Tibial artery (tissue), 4 donors: ENCODE measurements around the gene KCTD19.

Source experiments
- DNase-seq, 2 donors: peaks; one replicate each; pipeline ENCODE4 v3.0.0-alpha.2; 2019
- H3K27ac ChIP-seq, 2 donors: fragments of 200-600 bp; sonication (generic) in 1 of 2; 1 replicate in 1 of 2; 2 replicates in 1 of 2; pipeline ENCODE4 v1.5.1; 2018 to 2019; ENCODE audit warnings: mild to moderate bottlenecking in 1 of 2
- H3K27me3 ChIP-seq, 2 donors: fragments of 200-600 bp; sonication (generic) in 1 of 2; one replicate each; pipeline versions ENCODE4 v1.5.1 to v1.6.0; 2016 to 2019
- H3K36me3 ChIP-seq, 3 donors: fragments of 200-600 bp; sonication (generic) in 2 of 3; one replicate each; pipeline ENCODE4 v1.5.1; 2016 to 2019; ENCODE audit warnings: mild to moderate bottlenecking in 2 of 3
- H3K4me1 ChIP-seq, 4 donors: fragments of 200-600 bp; sonication (generic) in 2 of 4; 1 replicate in 3 of 4; 2 replicates in 1 of 4; pipeline ENCODE4 v1.5.1; 2016 to 2019
- H3K4me3 ChIP-seq, 2 donors: fragments of 200-600 bp; sonication (generic) in 1 of 2; 1 replicate in 1 of 2; 2 replicates in 1 of 2; pipeline ENCODE4 v1.5.1; 2018 to 2019; ENCODE audit warnings: mild to moderate bottlenecking in 2 of 2
- H3K9me3 ChIP-seq, 3 donors: fragments of 200-600 bp; sonication (generic) in 1 of 3; one replicate each; pipeline ENCODE4 v1.5.1; 2016 to 2019
- intact Hi-C: fragments of 100-400 bp; cut with DNase I; formaldehyde crosslinking; loops from one replicate; pipeline ENCODE4 v1.15.0; 2023; ENCODE audit warnings: low total_unique reads
- TF ChIP-seq, protein P1 (sequence below), 2 experiments: fragments of 200-600 bp in 1 of 2; fragments of 450-650 bp in 1 of 2; IDR thresholded peaks; one replicate each; pipeline ENCODE4 v1.5.1; 2017 to 2019; ENCODE audit warnings: antibody characterized with exemption in 2 of 2, mild to moderate bottlenecking in 1 of 2, moderate library complexity in 1 of 2

KCTD19 gene

DNA sequence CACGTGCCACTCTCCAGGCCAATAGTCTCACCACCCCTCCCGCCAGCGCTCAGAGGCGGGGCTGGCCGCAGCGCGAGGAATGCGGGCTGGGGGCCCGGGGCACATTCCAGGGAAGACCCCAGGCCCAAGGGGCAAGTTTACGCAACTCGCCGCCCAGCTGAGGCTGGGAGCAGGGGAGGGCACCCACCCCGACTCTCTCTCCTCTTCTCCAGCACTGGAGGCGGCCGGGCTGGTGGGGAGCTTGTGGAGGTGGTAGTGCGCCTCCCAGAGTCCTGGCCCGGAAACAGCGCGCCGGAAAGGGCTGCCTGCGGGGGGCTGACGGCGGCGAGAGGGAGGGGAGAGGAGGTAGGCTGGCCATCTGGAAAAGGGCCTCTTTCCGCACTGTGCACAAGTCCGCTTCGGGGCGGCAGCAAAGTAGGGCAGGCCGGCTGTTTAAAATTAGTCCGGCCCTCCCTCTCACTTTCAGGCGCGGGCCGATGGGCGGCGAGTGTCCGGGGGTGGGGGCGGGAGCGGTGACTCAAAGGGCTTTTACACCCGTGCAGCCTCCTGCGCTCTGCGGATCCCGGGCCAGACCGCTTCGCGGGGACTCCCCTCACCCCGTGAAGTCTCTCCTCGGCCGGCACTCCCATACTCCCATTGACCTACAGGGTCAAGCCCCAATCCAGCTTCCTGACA, 80.3 kb downstream of the KCTD19 start:
- peaks cover 0 to 72% (median 57%) of the 10 kb centered on the region in 4 donors for H3K4me1 ChIP-seq
- no peaks in the 10 kb centered on the region for H3K9me3 ChIP-seq
- intact Hi-C loops: no loop called here
- no peaks in the 10 kb centered on the region for H3K36me3 ChIP-seq
- TF ChIP-seq, protein P1, sequence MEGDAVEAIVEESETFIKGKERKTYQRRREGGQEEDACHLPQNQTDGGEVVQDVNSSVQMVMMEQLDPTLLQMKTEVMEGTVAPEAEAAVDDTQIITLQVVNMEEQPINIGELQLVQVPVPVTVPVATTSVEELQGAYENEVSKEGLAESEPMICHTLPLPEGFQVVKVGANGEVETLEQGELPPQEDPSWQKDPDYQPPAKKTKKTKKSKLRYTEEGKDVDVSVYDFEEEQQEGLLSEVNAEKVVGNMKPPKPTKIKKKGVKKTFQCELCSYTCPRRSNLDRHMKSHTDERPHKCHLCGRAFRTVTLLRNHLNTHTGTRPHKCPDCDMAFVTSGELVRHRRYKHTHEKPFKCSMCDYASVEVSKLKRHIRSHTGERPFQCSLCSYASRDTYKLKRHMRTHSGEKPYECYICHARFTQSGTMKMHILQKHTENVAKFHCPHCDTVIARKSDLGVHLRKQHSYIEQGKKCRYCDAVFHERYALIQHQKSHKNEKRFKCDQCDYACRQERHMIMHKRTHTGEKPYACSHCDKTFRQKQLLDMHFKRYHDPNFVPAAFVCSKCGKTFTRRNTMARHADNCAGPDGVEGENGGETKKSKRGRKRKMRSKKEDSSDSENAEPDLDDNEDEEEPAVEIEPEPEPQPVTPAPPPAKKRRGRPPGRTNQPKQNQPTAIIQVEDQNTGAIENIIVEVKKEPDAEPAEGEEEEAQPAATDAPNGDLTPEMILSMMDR (IDR thresholded peaks at IDR 0.05): peak; percentile 12 to 19
- peak; percentile 72 to 88 for DNase-seq
- H3K27ac ChIP-seq: peak overlapping the region; percentile 75 to 83
- peak overlapping the region; percentile 70 to 74 for H3K4me3 ChIP-seq
- peaks cover 0 to 27% of the 10 kb centered on the region in 2 donors for H3K27me3 ChIP-seq

DNA sequence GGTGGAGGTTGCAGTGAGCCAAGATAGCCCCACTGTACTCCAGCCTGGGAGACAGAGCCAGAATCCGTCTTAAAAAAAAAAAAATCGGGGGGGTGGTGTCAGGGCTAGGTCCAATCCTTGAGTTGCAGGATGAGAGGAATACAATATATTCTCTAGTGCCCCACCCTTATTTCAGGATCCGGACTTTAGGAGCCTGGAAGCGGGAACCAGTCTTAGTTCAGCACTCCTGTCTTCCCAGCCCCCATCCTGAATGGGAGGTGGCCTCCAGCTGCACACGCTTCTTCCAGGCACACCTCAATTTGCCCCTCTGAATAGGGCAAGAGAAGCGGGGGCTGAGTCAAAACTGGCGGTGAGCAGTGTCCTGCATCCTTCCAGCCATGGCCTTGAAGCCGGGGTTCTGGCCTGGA, 80.9 kb downstream of the KCTD19 start:
- intact Hi-C loops: loop anchor here (2.0 kb wide), 1 partner anchor 17 kb away; no protein-coding TSS in a partner anchor
- Histone ChIP-seq H3K36me3 (no peaks in the 10 kb centered on the region), H3K4me1 (peaks cover 0 to 77% (median 62%) of the 10 kb centered on the region in 4 donors), H3K9me3 (no peaks in the 10 kb centered on the region), H3K4me3 (peak overlapping the region; percentile 70 to 74), H3K27ac (peak overlapping the region; percentile 75 to 83), H3K27me3 (peaks cover 0 to 25% of the 10 kb centered on the region in 2 donors)
- DNase-seq: no peak
- TF ChIP-seq, protein P1 (IDR thresholded peaks at IDR 0.05): no peak

DNA sequence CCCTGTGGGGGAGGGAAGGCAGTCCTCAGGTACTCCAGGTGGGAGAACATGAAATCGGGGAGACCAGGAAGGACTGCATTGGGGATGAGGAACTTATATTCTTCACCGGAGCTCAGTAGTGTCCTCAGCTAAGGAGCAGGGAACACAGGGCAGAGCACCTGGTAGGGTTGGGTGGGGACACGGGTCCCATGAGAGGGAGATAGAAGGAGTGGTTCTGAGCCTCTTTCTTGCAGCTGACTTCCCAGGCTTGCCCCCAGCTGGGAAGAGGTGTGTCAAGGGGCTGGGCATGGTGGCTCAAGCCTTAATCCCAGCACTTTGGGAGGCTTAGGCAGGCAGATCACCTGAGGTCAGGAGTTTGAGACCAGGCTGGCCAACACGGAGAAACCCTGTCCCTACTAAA, 81.4 kb downstream of the KCTD19 start:
- intact Hi-C loops: loop anchor here (2.0 kb wide), 1 partner anchor 16 kb away; no protein-coding TSS in a partner anchor
- H3K36me3 ChIP-seq: no peaks in the 10 kb centered on the region
- H3K27me3 ChIP-seq: peaks cover 0 to 21% of the 10 kb centered on the region in 2 donors
- TF ChIP-seq, protein P1 (IDR thresholded peaks at IDR 0.05): no peak
- H3K9me3 ChIP-seq: no peaks in the 10 kb centered on the region
- DNase-seq: no peak
- peaks cover 0 to 82% (median 67%) of the 10 kb centered on the region in 4 donors for H3K4me1 ChIP-seq
- peak overlapping the region in 1 of 2 donors; percentile 74 for H3K4me3 ChIP-seq
- H3K27ac ChIP-seq: peak overlapping the region; percentile 75 to 83

DNA sequence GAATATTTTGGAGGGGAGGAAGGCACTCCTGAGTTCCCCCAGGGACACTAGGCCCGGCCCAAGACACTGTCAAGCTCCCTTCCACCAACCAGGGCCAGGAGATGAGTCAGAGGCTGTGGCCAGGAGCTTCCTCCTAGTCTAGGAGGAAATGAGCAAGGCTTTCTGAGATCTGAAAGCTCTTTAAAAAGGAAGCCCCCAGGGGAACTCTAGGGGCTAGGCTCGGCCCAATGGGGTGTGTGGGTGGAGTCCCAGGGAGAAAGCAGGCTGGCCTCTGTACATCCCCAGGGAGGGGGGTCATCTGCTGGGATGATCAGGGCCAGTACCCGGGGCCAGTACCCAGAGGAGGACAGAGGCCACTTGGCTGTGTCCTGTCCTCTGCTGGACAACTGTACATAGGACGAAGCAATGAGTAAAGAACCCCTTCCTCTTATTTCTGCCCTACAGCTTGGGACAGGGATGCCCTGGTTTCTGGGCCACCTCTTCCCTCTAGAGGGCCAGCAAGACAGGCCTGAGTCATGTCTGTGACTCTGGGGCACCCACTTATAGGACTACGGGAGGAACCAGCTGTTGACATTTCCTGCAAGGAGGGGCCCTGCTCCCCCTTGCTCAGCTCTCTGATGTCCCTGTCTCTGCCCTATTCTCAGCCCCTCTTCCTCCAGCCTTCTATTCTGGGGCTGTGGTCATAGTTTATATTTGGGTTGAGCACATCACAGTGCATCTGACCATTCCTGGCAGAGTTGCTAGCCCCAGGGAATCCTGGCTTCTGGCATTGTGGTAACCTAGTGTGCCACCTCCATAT, 82.0 kb downstream of the KCTD19 start:
- Histone ChIP-seq H3K4me1 (peaks cover 0 to 82% (median 68%) of the 10 kb centered on the region in 4 donors), H3K27me3 (peaks cover 0 to 15% of the 10 kb centered on the region in 2 donors), H3K36me3 (peaks cover 0 to under 1% (median 0%) of the 10 kb centered on the region in 3 donors), H3K9me3 (no peaks in the 10 kb centered on the region), H3K27ac (peak overlapping the region; percentile 75 to 83), H3K4me3 (no peak overlapping the region)
- intact Hi-C loops: loop anchor here (2.0 kb wide), 1 partner anchor 16 kb away; no protein-coding TSS in a partner anchor
- peak; percentile 81 to 86 for DNase-seq
- TF ChIP-seq, protein P1 (IDR thresholded peaks at IDR 0.05): no peak

DNA sequence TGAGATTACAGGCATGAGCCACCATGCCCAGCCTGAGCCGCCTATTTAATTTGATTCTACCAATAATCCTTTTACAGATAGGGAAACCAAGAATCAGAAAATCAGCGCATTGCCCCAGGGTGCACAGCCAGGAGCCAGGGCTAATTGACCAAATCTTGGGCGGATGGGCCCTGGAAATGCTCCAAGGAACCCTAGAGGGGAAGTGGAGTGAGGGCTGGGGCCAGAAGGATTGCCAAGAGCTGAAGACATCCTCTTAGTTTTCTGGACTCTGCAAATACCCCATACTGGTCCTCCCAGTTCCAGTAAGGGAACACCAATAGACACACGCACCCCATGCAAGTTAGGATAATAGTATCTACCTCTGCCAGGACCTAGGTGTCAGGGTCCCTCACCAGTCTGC, 83.1 kb downstream of the KCTD19 start:
- TF ChIP-seq, protein P1 (IDR thresholded peaks at IDR 0.05): no peak
- H3K4me1 ChIP-seq: peaks cover 0 to 71% (median 58%) of the 10 kb centered on the region in 4 donors
- no peaks in the 10 kb centered on the region for H3K9me3 ChIP-seq
- peaks cover 0 to 4% of the 10 kb centered on the region in 2 donors for H3K27me3 ChIP-seq
- peak overlapping the region; percentile 75 to 83 for H3K27ac ChIP-seq
- DNase-seq: peak in 1 of 2 donors; percentile 42
- no peak overlapping the region for H3K4me3 ChIP-seq
- intact Hi-C loops: no loop called here
- H3K36me3 ChIP-seq: peaks cover 0 to 12% (median 10%) of the 10 kb centered on the region in 3 donors
